ENCODE data around the gene PSMD13. TPM values are rescaled to one million over a fixed set of nuclear protein-coding genes. Genes with fewer than 3 reads are reported as not detected.

Gene PSMD13
- total RNA-seq, 1 donor from 2014 or later: 71.9 TPM

DNA sequence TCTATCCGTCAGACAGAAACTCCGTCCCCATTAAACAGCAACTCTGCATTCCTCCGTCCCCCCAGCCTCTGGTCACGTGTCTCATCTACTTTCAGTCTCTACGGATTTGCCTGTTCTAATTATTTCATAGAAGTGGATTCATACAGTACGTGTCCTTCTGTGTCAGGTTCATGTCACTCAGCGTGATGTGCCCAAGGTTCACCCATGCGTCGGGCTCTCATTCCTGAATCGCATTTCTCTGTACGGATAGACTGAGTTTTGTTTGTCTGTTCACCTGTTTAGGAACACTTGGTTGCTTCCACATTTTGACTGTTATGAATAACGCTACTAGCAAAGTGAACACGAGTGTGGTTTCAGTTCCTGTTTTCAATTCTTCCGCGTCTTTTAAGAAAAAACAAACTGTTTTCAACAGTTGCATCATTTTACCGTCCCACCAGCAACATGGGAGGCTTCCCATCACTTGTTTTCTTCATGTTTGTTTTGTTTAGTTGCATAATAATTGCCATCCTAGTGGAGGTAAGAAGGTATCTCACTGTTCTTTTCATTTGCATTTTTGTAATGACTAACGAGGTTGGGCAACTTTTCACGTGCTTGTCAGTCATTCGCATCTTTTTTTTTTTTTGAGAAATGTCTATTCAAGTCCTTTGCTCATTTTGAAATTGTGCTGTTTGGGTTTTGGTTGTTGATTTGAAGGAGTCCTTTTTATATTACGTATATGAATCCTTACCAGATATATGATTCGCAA is 32.5 kb downstream of the PSMD13 start:
- peak in 1 of 2 donors; percentile 13 for TF ChIP-seq POLR2A (IDR thresholded peaks at IDR 0.05)
- TF ChIP-seq CTCF (IDR thresholded peaks at IDR 0.05): no peak
- peak in 1 of 2 donors; percentile 3 for TF ChIP-seq POLR2AphosphoS5 (IDR thresholded peaks at IDR 0.05; ENCODE audit: insufficient read depth in 1 of 2, low read depth in 1 of 2)

GRCh38 chr11:270451-271318 is 33.9 kb downstream of the PSMD13 start:
- TF ChIP-seq POLR2AphosphoS5 (IDR thresholded peaks at IDR 0.05; ENCODE audit: insufficient read depth in 1 of 2, low read depth in 1 of 2) (no peak), POLR2A (IDR thresholded peaks at IDR 0.05) (no peak), CTCF (IDR thresholded peaks at IDR 0.05) (no peak)
- no peak overlapping the region for H3K4me3 ChIP-seq
- peak in 1 of 2 donors; percentile 93 for DNase-seq (ENCODE audit: extremely low spot score in 2 of 2)
- H3K27me3 ChIP-seq: no peaks in the 10 kb centered on the region
- intact Hi-C loops (cut with DNase I): no loop called here
- no peaks in the 10 kb centered on the region for H3K9me3 ChIP-seq
- no peak overlapping the region for H3K27ac ChIP-seq
- H3K4me1 ChIP-seq: peaks cover 12% of the 10 kb centered on the region
- H3K36me3 ChIP-seq: no peaks in the 10 kb centered on the region

More for the DNA sequence above, 32.5 kb downstream of the PSMD13 start:
- DNase-seq (ENCODE audit: extremely low spot score in 2 of 2): peak in 1 of 2 donors; percentile 14
- H3K4me3 ChIP-seq: peak overlapping the region; percentile 3 to 40
- no peaks in the 10 kb centered on the region for H3K27me3 ChIP-seq
- H3K36me3 ChIP-seq: no peaks in the 10 kb centered on the region
- H3K27ac ChIP-seq: peak overlapping the region; percentile 72
- H3K9me3 ChIP-seq: no peaks in the 10 kb centered on the region
- H3K4me1 ChIP-seq: peaks cover 12% of the 10 kb centered on the region
- intact Hi-C loops (cut with DNase I): no loop called here

- no peak overlapping the region for H3K27ac ChIP-seq
- H3K4me1 ChIP-seq: peaks cover 12% of the 10 kb centered on the region
- intact Hi-C loops (cut with DNase I): no loop called here
- no peaks in the 10 kb centered on the region for H3K27me3 ChIP-seq
- DNase-seq (ENCODE audit: extremely low spot score in 2 of 2): peak in 1 of 2 donors; percentile 64
- H3K9me3 ChIP-seq: no peaks in the 10 kb centered on the region
- no peaks in the 10 kb centered on the region for H3K36me3 ChIP-seq
- H3K4me3 ChIP-seq: no peak overlapping the region
- TF ChIP-seq POLR2A (IDR thresholded peaks at IDR 0.05): no peak
Observed at GRCh38 chr11:271319-271715, 34.5 kb downstream of the PSMD13 start.

DNA sequence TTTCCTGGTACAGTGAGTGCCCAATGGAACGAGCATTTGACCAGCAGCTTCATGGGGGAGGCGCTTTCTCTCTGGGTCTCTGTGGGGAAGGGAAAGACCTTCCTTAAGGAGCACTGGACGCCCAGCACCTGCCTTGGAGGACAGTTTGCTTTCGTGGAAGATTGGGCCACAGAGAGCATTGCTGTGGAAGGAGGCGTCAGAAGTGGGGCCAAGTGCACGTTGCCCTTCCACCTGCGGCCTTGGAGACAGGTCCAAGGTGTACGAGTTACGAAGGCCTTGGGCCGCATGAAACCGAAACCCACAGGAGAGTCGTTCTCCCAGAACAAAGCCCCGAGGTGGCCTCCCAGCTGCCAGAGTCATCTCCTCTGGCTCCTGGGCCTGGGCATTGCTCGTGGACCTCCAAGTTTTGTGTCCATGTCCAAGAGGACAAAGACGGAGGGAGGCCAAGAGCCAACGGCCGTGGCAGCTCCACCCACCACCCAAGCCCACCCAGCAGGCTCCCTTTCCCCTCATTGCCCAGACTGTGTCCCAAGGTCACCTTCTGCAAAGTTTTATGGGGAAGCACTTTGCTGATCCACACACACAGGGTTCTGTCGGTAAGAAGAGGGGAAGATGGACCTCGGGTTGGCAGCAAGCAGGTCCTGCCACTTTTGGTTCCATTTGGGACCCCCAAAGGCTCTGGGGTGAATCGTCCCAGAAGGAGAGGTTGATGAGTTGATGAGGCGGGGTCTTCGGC is 35.6 kb downstream of the PSMD13 start:
- Histone ChIP-seq H3K27me3 (no peaks in the 10 kb centered on the region), H3K36me3 (no peaks in the 10 kb centered on the region), H3K9me3 (no peaks in the 10 kb centered on the region), H3K4me1 (peaks cover 12% of the 10 kb centered on the region), H3K27ac (no peak overlapping the region), H3K4me3 (no peak overlapping the region)
- DNase-seq (ENCODE audit: extremely low spot score in 2 of 2): peak in 1 of 2 donors; percentile 94
- intact Hi-C loops (cut with DNase I): no loop called here
- TF ChIP-seq POLR2A (IDR thresholded peaks at IDR 0.05) (no peak), POLR2AphosphoS5 (IDR thresholded peaks at IDR 0.05; ENCODE audit: insufficient read depth in 1 of 2, low read depth in 1 of 2) (no peak), CTCF (IDR thresholded peaks at IDR 0.05) (no peak)

DNA sequence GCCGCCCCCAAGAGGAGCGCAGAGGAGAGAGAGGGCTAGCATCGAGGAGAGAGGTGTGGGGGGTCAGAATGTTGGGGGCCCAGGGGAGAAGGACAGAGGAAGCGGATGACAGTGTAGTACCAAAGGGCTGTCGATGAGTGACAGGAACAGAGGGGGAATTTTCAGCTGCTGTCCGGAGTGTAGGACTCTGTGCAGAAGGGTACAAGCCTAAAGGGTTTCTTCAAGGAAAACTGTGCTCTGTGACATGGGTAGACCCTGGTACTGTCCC is 36.1 kb downstream of the PSMD13 start:
- no peak overlapping the region for H3K4me3 ChIP-seq
- DNase-seq (ENCODE audit: extremely low spot score in 2 of 2): peak in 1 of 2 donors; percentile 28
- no peaks in the 10 kb centered on the region for H3K36me3 ChIP-seq
- TF ChIP-seq POLR2A (IDR thresholded peaks at IDR 0.05) (no peak), CTCF (IDR thresholded peaks at IDR 0.05) (no peak), POLR2AphosphoS5 (IDR thresholded peaks at IDR 0.05; ENCODE audit: insufficient read depth in 1 of 2, low read depth in 1 of 2) (no peak)
- H3K9me3 ChIP-seq: no peaks in the 10 kb centered on the region
- intact Hi-C loops (cut with DNase I): no loop called here
- H3K27ac ChIP-seq: no peak overlapping the region
- peaks cover 8% of the 10 kb centered on the region for H3K4me1 ChIP-seq
- no peaks in the 10 kb centered on the region for H3K27me3 ChIP-seq

Measured in vagina (tissue), 2 donors.